Ovary (tissue), 9 donors: ENCODE data around the gene RNF151. TPM values are rescaled to one million over a fixed set of nuclear protein-coding genes. Genes with fewer than 3 reads are reported as not detected.

Experiments
- DNase-seq, 5 donors: peaks; one replicate each; pipeline ENCODE4 v3.0.0-alpha.2; 2019 to 2020
- H3K27ac ChIP-seq, 2 donors: fragments of 200-600 bp; one replicate each; pipeline versions ENCODE4 v1.5.1 to v1.8.0; 2019 to 2022
- H3K27me3 ChIP-seq: fragments of 200-600 bp; one replicate; pipeline ENCODE4 v1.8.0; 2022
- H3K36me3 ChIP-seq: fragments of 200-600 bp; sonication (generic); one replicate; pipeline ENCODE4 v1.5.1; 2019
- H3K4me1 ChIP-seq: one replicate; pipeline ENCODE4 v1.8.1; 2013; ENCODE audit warnings: mild to moderate bottlenecking, moderate library complexity; ENCODE audit not compliant: insufficient read depth
- H3K4me3 ChIP-seq: fragments of 200-600 bp; sonication (generic); one replicate; pipeline ENCODE4 v1.5.1; 2017
- H3K9me3 ChIP-seq, 2 donors: fragments of 200-600 bp in 1 of 2; sonication (generic) in 1 of 2; one replicate each; pipeline versions ENCODE4 v1.5.1 to v1.8.1; 2013 to 2019; ENCODE audit warnings: mild to moderate bottlenecking in 1 of 2, moderate library complexity in 1 of 2
- EP300 ChIP-seq: sonication (generic); formaldehyde crosslinking; IDR thresholded peaks from one replicate; pipeline ENCODE4 v1.6.1; 2017; ENCODE audit warnings: antibody characterized with exemption
- POLR2A ChIP-seq: fragments of 450-650 bp; IDR thresholded peaks from one replicate; pipeline ENCODE4 v1.6.1; 2017; ENCODE audit warnings: antibody characterized with exemption, mild to moderate bottlenecking, moderate library complexity
- WGBS, 3 donors: extraction: QIAGEN DNeasy Blood & Tissue Kit in 1 of 3; methylation state at CpG; one replicate each; pipeline versions ENCODE4 v1.1.5 to v1.1.7; 2013 to 2017; 5-methylcytosine and 5-hydroxymethylcytosine counted together
- intact Hi-C, 4 donors: fragments of 100-400 bp; cut with DNase I; formaldehyde crosslinking; loops; one replicate each; pipeline versions ENCODE4 v1.11.0 to v1.15.1; 2022 to 2023
- polyA plus RNA-seq, 2 donors: library from polyadenylated mRNA; stranded (reverse); fragments of 200-250 nt in 1 of 2; fragments of 350-450 nt in 1 of 2; fragmentation: Illumina TruSeq in 1 of 2; extraction: RNeasy Lipid Tissue Mini Kit (QIAGEN cat#74804) in 1 of 2; gene quantifications; one replicate each; pipeline ENCODE4 v1.2.3, GENCODE V29; 2013 to 2014
- total RNA-seq, 7 donors: library from RNA; depleted of rRNA in 2 of 7; stranded (reverse); fragments of >200 nt in 2 of 7; fragmentation: NEBNext Ultra II Directional in 3 of 7; extraction: Animal tissue kit (Norgen Biotek cat#: 25700) in 3 of 7; gene quantifications; one replicate each; pipeline versions ENCODE4 v1.1.0 to v1.2.4, GENCODE V29; 2016 to 2023
- TF ChIP-seq, protein P1 (sequence below), 3 donors: fragments of 450-650 bp in 2 of 3; fragments of 200-600 bp in 1 of 3; IDR thresholded peaks; one replicate each; pipeline versions ENCODE4 v1.5.1 to v1.8.0; 2016 to 2022; ENCODE audit warnings: antibody characterized with exemption in 3 of 3, mild to moderate bottlenecking in 1 of 3
- donor health status: DM: no; HTN: no; CAD: no; lungs with moderate emphysema.
- donor health status: DM: no; HTN: no; CAD: no.
- donor health status: Bipolar disorder and iron deficiency.
- donor health status: DM: yes; HTN: yes; CAD: no.
- donor health status: DM: no; HTN: no; CAD: no.
- donor health status: DM: yes; HTN: yes; CAD: no.

RNF151 gene
- total and polyA plus RNA-seq, 9 donors: 0.32 TPM; not detected in 8

DNA sequence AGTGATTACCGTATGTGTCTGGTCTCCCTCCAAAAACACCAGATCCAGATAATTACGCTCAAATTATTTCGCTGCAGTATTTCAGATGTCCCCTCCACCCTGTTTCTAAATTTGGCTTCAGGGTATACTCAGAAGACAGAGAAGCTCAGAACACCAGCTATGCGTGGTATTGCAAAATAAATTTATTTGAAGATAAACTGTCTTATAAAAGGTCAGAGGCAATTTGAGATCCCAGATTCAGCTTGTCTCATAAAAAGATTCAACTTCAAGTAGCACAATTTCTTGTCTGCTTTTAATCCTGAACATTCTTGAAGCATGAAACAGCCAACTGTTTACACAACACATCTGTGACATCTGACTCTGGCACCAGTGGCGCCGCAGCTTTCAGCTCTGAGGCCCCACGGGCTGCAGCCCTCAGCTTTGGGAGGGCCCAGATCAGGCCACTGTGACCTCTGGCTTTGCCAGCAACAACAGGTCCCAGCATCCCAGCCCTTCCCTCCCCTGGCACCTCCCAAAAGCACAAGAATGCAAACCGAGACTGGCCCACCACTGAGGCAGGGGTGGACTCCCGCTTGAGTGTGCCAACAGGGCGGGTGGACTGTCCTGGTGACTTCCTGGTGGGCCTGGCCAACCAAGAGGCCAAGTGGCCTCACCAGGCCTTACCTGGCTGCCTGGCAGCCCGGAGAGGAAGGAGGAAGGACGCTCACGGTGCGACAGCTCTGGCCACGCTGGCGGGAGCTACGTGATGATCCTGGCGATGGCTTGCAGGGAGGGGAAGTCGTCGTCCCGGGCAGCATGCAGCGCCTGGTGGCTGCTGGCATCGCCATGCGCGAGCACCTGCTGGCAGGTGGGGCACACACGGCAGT is 31.1 kb downstream of the RNF151 start:
- Histone ChIP-seq H3K36me3 (no peaks in the 10 kb centered on the region), H3K4me1 (peaks cover 6% of the 10 kb centered on the region), H3K27me3 (no peaks in the 10 kb centered on the region), H3K27ac (peak overlapping the region in 1 of 2 donors; percentile 26), H3K9me3 (no peaks in the 10 kb centered on the region), H3K4me3 (no peak overlapping the region)
- DNase-seq: peak in 1 of 5 donors; percentile 52
- TF ChIP-seq POLR2A (no peak), EP300 (no peak)
- TF ChIP-seq, protein P1, sequence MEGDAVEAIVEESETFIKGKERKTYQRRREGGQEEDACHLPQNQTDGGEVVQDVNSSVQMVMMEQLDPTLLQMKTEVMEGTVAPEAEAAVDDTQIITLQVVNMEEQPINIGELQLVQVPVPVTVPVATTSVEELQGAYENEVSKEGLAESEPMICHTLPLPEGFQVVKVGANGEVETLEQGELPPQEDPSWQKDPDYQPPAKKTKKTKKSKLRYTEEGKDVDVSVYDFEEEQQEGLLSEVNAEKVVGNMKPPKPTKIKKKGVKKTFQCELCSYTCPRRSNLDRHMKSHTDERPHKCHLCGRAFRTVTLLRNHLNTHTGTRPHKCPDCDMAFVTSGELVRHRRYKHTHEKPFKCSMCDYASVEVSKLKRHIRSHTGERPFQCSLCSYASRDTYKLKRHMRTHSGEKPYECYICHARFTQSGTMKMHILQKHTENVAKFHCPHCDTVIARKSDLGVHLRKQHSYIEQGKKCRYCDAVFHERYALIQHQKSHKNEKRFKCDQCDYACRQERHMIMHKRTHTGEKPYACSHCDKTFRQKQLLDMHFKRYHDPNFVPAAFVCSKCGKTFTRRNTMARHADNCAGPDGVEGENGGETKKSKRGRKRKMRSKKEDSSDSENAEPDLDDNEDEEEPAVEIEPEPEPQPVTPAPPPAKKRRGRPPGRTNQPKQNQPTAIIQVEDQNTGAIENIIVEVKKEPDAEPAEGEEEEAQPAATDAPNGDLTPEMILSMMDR (IDR thresholded peaks at IDR 0.05): no peak
- intact Hi-C loops: no loop called here
- 61 to 79% (median 64%) methylated on average over 26 of the region's 26 CpGs for WGBS, 3 donors

DNA sequence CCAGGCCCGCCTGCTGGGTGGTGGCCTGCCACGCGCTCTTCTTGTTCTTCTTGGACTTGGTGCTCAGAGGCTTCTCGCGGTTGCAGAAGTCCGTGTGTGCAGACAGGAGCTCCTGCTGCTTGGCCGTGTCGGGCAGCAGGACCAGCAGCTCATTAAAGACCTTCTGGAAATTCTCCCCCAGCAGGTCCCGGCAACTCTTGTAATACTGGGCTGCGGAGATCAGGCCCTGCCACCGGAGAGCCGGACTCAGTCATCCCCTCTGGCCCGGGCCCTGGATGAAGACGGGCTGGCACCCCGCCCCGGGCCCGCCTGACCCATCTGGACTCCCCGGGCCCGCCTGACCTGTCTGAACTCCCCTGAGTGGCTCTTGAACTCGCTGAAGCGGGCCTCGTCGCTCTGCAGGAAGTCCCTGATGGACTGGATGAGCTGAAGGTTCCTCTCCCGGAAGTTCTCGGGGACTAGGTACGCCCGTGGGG is 31.7 kb downstream of the RNF151 start:
- H3K27ac ChIP-seq: no peak overlapping the region
- H3K4me1 ChIP-seq: peaks cover 6% of the 10 kb centered on the region
- no peak overlapping the region for H3K4me3 ChIP-seq
- TF ChIP-seq EP300 (no peak), POLR2A (no peak)
- TF ChIP-seq, protein P1 (IDR thresholded peaks at IDR 0.05): no peak
- H3K27me3 ChIP-seq: no peaks in the 10 kb centered on the region
- no peaks in the 10 kb centered on the region for H3K36me3 ChIP-seq
- 87 to 91% (median 91%) methylated on average over 26 to 27 of the region's 27 CpGs for WGBS, 3 donors
- DNase-seq: peak in 2 of 5 donors; percentile 20 to 40
- intact Hi-C loops: no loop called here
- H3K9me3 ChIP-seq: no peaks in the 10 kb centered on the region

DNA sequence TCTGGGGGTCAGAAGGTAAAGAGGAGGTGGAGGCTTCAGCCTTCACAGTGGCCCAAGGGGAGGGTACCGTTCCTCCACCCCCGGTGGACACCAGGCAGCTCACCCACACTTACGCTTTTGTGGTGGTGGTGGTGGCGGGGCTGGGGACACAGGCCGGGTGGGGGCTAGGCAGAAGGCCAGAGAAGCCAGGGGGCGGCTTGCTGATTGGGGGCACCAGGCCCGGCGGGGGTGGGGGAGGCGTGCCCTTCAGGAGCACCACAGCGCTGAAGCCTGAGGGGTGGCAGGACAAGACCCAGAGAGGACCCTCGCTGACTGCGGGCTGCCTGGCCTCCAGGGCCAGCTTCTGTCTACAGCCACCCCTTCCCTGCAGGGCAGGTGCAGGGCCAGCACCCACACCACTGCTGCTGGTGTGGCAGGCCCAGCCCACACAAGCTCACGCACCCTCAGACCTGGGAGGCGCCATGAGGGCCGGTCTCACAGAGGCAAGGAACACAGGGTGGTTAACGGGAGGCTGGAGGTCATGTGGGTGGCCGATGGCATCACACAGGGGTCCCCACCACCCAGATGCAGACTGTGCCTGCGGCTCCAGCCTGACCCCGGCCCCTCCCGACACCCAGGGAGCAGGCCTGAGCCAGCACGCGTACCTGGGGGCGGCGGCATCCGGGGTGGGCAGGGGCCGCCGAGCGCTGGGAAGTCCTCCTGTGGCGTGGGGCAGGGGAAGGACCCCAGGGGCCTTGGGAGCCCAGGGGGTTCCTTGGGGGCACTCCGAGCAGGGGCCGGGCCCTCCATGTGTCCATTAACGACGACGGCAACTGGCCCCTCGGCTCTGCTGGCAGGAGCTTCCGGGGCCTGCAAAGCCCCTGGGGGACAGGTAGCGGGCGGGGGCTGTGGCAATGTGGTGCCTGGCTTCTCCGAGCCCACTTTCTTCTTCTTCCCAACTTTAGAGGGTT is 32.5 kb downstream of the RNF151 start:
- peak in 2 of 5 donors; percentile 26 to 46 for DNase-seq
- Histone ChIP-seq H3K27me3 (no peaks in the 10 kb centered on the region), H3K4me1 (peaks cover 9% of the 10 kb centered on the region), H3K9me3 (no peaks in the 10 kb centered on the region), H3K27ac (no peak overlapping the region), H3K4me3 (no peak overlapping the region), H3K36me3 (no peaks in the 10 kb centered on the region)
- WGBS, 3 donors: 86 to 88% (median 87%) methylated on average over 30 to 39 of the region's 39 CpGs
- TF ChIP-seq, protein P1 (IDR thresholded peaks at IDR 0.05): no peak
- no peak for TF ChIP-seq EP300
- TF ChIP-seq POLR2A: no peak
- intact Hi-C loops: no loop called here

DNA sequence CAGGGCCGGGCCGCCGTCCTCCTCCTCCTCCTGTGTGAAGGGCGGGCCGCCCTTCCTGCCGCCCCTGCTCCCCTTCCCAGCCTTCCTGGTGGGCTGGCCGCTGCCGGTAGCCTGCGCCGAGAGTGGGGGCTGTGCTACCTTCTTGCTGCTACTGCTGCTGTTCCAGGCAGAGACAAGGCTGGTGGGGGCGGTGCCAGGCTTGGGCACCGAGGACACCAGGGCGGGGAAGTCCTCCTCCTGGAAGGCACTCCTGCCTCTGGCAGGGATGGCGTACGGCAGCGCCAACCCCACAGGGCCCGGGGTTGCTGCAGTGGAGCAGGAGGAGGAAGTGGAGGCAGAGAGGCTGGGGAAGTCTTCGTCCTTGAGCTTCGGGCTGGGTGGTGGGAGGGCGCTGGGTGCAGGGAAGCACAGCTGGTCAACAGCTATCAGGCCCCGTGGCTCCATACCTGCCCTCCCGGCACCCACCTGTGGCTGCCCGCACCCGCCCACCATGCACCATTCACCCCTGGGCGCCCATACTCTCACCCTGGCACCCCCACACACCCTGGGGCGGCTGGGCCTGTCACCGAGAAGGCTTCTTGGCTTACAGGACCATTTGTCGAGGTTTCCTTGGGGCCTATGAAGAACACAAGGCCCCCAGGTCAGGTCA is 33.3 kb downstream of the RNF151 start:
- peaks cover 10% of the 10 kb centered on the region for H3K4me1 ChIP-seq
- WGBS, 3 donors: 71 to 84% (median 72%) methylated on average over 27 to 28 of the region's 28 CpGs
- peak in 1 of 5 donors; percentile 40 for DNase-seq
- H3K27ac ChIP-seq: no peak overlapping the region
- no peak overlapping the region for H3K4me3 ChIP-seq
- intact Hi-C loops: no loop called here
- H3K36me3 ChIP-seq: no peaks in the 10 kb centered on the region
- H3K9me3 ChIP-seq: no peaks in the 10 kb centered on the region
- no peaks in the 10 kb centered on the region for H3K27me3 ChIP-seq
- TF ChIP-seq POLR2A (no peak), EP300 (no peak)
- TF ChIP-seq, protein P1 (IDR thresholded peaks at IDR 0.05): no peak
